GM19099 (cell line): ENCODE data around the gene ARL2BP.

ENCODE experiments used
- POLR2A ChIP-seq: IDR thresholded peaks from 3 replicates; pipeline ENCODE4 v1.6.1; 2011; ENCODE audit warnings: low read depth; ENCODE audit not compliant: insufficient read length; ENCODE audit errors: extremely low read depth

ARL2BP gene

DNA sequence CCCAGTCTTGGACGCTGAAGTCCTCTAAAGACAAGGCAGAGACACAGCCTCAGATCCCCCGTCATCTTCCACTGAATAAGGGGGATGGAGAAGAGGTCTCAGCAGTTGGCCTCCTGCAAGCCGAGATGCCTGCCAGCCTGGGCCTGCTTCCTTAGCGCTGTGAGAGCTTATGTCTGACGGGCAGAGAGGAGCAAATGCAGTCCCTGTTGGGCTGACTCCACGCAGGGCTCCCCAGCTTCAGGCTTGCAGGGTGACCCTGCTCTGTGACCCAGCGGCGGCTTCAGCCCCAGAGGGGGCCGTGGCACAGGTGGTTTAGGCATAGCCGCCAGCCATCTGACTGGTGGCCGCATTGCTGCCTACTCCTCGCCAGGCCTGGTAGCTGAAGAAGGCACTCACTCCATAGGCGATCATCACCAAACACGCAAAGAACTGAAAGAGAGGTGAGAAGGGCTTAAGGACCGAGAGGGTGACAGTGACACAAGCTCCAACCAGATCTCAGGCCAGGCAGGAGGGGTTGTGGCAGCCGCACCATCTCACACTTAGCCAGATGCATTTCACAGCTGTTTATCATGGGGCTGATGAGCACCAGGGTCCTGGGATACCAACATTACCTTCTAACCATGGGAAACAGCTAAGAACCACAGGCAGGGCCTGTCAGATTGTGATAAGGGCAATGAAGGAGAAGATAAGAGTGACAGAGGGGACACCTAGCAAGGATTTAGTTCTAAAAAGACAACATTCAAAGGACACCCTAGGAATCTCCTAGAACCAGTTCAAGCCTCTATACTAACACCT, 11.7 kb downstream of the ARL2BP start:
- TF ChIP-seq POLR2A, result no peak

DNA sequence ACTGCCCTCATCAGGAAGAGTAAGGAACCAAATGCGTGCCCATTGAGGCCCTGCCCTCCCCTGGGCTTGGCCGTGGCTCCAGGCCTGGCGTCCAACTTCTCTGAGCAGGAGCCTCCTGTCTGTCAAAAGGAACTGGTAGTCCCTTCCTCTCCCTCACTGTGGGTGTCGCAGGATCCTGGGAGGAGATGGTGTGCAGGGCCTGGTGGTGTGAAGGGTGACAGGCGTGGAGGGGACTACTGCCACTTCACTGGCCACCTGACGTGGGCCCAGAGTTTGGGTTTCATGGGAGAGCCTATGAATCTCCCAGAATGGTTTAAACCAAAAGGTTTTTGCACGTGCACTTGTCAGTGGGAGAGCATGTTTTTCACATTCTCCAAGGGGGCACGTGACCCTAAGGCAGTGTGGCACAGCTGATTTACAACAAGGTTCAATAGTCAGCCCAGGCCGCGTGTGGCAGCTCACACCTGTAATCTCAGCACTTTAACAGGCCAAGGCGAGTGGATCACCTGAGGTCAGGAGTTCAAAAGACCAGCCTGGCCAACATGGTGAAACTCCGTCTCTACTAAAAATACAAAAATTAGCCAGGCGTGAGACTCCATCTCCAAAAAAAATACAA, 12.5 kb downstream of the ARL2BP start:
- no peak for TF ChIP-seq POLR2A

DNA sequence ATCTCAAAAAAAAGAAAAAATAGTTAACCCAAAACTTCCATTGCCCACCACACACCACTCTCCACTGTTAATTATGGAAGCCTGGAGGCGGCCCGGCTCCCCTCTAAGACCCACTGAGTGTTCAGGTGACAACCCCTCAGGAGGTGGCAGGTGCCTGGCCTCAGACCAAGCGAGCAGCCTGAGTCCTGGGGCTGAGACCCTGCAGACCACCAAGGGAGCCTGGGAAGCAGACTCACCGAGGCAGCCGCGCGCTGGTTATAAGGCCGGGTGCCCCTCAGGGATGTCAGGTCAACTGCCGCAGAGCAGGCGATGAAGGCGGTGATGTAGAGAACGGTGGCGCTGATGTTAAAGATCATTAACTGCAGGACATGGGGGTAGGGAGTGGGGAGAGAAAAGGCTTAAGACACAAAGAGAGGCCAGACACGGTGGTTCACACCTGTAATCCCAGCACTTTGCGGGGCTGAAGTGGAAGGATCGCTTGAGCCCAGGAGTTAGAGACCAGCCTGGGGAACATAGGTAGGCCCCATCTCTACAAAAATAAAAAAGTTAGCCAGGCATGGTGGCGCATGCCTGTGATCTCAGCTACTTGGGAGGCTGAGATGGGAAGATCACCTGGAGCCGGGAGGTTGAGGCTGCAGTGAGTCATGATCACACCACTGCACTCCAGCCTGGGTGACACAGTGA, 13.3 kb downstream of the ARL2BP start:
- no peak for TF ChIP-seq POLR2A

DNA sequence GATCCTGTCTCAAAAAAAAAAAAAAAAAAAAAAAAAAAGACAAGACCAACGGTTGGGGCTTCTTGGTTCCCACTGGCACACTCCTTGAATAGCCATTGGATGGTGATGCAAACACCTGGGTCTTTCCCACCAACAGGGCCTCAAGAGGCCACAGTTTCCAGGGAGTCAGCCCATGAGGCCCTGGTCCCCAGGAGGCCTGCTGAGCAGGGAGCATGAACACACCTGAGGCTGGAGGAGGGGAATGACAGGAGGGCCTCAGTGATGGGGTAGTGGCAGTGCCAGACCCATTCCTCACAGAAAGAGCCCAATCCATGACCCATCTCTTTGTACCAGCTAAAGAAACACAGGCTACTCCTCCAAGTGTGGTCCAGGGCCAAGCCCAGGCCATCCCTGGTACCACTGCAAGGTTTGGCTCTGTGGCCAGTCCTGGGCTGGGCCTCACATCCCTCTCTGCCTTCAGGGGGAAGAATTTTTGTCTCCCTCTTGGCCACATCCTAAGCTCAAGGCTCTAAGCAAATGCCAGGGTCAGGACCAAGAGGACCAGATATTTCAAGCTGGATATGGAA, 13.9 kb downstream of the ARL2BP start:
- no peak for TF ChIP-seq POLR2A

DNA sequence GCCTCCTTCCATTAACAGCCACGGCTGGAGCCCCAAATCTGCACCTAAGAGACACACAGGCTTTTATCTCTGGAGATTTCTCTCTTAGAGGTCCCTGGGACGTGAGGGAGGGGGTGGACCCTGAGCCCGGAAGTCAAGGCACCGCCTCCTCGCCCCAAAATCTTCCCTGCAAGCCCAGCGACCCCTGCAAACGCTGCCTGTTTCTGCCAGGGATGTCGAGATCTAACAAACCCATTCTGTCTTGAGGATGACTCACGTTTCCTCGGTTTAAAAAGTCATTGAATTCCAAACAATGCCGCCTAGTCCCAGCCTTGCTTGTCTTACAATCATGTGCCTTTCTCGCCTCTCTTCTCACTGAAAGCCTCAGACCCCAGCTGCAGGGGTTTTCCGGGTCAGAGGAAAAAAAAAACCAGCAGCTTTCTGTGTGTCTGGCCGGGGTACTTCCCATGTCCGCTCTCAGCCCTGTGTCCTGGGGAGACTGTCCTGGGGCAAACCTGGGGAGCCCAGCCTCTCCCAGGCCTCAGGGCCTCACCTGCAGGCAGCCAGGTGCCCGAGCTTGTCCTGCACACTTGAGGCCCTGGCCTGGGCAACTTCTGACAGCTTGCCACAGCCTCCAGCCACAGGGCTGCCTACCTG, 15.4 kb downstream of the ARL2BP start:
- TF ChIP-seq POLR2A, result peak; percentile 39

DNA sequence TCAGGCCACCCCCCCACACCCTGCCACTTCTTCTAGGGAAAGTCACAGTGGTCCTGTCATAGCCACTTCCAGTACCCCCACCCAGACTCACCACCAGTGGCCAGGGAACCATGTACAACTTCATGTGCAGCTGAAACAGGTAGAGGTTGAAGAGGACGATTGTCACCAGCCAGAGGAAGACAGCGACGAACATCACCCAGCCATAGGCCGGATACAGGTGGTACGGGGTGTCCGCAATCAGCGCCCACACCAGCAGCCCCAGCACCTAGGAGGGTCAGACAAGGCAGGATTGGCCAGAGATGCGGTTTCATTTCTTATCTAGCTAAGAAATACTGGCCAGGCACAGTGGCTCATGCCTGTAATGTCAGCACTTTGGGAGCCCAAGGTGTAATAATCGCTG, 16.7 kb downstream of the ARL2BP start:
- no peak for TF ChIP-seq POLR2A

DNA sequence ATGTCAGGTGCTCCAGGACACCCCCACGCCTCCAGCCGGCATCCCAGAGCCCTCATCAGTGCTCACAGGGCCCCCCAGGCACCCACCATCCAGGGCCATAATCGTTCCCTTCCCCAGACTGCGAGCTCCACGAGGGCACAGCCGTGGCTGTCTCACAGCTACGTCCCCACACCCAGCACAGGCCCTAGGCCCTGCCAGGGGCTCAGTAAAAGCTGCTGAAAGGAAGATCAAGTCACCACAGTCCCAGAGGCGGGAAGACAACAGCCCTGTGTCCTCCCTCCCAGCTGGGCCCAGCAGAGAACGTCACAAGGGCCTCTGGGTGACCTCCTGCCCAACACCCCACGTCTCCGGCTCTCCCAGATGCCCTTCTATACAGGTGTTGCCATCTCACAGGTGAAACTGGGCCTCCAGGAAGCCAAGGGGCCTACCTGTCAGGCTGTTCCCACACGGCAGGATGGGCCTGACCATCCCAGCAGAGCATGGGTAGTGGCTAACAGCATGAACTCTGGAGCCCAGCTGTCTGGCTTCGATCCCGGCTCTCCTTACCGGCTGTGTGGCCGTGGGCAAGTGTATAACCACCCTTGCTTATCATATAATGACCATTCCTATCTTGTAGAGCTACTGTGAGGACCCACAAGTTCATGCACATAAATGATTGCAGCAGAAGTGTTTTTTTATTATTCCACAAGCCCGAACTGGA, 17.9 kb downstream of the ARL2BP start:
- TF ChIP-seq POLR2A, result no peak

DNA sequence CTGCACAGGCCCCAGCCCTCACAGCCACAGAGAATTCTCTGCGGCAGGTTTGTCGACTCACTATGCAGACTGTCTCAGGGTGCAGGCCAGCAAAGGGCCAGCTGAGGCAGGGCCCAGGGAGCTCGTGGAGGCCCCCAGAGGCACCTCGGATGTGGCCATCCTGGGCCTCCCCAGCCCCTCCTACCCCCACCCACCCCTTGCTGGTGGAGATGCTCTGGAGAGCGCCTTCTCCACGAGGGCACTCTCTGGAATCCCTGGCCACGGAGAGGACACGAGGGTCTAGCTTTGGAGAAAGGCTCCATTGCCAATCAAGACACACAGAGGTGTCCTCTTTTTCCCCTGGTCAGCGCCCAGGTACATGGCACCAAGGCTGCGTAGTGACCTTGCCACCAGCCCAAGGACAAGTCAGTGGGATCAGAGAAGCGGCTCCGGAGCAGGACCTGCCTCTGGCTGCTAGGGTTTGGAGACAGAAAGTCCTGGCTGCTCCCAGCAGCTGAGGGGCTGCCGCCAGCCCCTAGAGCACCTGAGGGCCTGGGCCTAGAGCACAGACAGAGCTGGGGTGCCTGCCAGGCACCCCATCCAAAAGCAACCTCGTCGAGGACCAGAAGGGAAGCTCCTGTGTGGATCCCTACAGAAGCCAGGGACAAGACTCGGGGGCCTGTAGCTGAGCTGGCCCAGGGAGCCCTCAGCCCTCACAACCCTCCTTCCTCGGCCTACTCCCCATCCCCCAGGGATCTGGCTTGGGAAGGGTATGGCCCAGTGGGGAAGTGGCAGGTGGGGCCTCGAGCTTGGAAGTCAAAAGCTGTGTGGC, 18.7 kb downstream of the ARL2BP start:
- TF ChIP-seq POLR2A, result no peak

DNA sequence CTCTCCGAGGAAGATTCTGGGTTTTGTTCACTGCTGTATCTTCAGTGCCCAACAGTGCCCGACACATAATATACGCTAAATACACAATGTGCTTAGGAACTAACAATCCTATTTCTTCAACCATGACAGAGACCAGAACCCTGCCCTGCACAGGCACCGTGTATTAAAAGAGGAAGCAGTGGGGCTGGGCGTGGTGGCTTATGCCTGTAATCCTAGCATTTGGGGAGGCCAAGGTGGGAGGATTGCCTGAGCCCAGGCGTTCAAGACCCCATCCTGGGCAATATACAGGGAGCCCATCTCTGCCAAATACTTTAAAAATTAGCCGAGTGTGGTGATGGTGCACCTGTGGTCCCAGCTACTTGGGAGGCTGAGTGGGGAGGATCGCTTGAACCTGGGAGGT, 19.3 kb downstream of the ARL2BP start:
- no peak for TF ChIP-seq POLR2A

DNA sequence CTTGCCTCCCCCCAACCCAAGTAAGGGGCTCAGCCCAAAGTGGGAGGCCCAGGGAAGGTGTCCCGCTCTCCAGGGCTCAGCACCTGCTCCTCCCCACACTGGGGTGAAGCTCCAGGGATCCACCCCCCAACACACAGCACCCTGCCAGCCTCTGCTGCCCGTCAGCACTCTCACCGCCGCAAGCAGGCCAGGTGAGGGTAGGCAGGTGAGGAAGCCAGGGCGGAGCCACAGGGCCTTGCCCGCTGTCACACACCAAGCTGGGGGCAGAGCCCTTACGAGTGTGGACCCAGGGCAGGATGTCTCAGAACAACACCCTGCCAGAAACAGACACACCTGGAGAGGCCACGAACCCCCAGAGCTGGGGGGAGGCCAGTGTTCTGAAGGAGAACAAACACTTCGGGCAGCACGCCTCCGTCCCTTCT, 19.9 kb downstream of the ARL2BP start:
- no peak for TF ChIP-seq POLR2A

DNA sequence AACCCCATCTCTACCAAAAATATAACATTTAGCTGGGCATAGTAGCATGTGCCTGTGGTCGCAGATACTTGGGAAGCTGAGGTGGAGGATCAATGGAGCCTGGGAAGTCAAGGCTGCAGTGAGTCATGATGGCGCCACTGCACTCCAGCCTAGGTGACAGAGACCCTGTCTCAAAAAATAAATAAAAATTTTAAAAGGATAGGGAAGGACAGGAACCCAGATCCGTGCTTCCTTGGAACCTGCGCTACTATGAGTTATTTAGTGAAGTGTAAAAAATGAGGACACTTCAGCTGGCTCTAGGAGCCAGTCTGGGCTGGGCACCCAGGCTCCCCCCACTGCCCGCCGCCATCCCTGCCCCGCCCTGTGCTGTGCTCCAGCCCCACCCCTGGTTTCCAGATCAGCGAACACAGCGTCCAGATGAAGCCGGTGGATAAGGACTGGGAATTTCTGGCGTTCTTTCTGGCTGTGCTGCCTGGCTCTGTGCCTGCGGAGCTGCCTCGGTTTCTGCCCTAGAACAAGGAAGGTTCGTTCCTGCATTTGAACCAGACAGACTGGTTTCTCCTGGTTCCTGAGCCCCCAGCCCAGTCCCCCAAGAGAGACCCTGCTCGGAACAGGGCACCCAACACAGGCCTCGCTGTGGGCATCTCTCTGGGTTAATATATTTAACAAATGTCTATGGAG, 20.9 kb downstream of the ARL2BP start:
- no peak for TF ChIP-seq POLR2A

DNA sequence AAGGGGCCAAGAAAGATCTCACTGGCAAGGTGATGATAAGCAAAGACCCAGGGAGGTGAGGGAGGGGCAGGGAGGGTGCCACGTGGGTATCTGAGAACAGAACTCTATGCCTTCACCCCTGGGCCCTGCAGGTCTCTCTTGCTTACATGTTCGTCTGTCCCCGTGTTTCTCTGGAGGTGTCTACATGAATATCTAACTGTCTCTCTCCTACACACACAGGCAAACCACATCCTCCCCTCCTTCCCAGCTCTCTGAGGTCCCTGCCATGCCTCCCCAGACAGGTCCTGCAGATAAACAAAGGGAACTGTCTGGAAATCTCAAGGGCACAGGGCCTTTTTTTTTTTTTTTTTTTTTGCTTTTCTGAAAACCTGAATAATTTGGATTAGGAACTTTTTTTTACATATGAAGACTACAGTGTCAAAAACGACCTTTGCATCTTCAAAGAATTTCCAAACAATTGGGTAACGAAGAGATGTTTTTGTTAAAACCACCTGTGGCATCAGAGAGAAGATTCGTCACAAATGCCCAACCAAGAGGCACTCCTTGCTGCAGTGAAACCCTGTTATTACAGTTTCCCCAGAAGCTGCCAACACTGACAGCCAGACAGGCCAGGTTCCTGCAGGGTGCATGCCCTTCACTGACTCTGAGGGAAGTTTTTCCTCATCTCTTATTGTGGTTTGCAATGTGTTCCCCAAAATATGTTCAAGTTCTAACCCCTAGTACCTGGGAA, 21.6 kb downstream of the ARL2BP start:
- no peak for TF ChIP-seq POLR2A
